Stimulated activated CD8-positive, alpha-beta memory T cell treated with anti-CD3 and anti-CD28 coated beads, Interleukin-12 subunit alpha, Interleukin-12 subunit beta, amount 100 ng/mL, for 24 hours (primary cell): ENCODE data around the gene SCAMP1.
"Not testable (repeated sequence)": the region's sequence is repeated elsewhere in the genome, so short reads cannot be mapped to it uniquely, and the experiment has no call there.

Experiments
- DNase-seq: peaks from one replicate; pipeline ENCODE4 v3.0.0-alpha.2; 2020; ENCODE audit errors: extremely low read depth

Gene SCAMP1

DNA sequence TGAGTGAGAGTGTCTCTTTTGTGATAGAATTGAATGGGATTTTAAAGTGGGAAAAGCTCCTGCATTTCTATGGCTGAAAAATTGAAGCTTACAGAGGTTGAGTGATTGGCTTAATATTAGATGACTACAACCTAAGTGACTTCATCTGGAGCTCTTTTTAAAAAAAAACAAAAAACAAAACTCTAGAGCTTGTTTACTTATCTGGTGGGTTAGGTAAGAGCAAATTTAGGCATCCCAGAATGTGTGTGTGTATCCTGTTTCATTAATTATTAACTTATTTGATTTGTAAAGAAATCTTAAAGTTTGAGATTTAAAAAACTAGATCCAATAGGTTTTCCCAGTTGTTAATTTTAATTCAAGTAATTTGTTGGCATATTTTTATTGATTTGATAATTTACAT is 60.1 kb downstream of the SCAMP1 start:
- no peak for DNase-seq

DNA sequence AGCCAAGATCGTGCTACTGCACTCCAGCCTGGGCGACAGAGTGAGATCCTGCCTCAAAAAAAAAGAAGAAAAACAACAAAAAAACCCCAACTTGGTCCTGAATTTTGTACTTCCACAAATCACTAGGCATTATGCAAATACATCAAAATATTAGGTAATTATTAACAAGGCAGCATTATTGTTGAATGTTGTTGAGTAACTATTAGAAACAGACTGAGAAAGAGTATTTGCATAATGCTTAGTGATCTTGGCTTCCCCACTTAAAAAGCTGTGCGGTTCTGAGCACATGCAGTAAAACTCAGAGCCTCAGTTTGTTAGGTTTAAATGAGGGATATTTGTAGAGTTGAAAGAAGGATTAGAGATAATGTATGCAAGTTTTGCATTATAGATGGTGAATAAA is 64.2 kb downstream of the SCAMP1 start:
- no peak for DNase-seq

DNA sequence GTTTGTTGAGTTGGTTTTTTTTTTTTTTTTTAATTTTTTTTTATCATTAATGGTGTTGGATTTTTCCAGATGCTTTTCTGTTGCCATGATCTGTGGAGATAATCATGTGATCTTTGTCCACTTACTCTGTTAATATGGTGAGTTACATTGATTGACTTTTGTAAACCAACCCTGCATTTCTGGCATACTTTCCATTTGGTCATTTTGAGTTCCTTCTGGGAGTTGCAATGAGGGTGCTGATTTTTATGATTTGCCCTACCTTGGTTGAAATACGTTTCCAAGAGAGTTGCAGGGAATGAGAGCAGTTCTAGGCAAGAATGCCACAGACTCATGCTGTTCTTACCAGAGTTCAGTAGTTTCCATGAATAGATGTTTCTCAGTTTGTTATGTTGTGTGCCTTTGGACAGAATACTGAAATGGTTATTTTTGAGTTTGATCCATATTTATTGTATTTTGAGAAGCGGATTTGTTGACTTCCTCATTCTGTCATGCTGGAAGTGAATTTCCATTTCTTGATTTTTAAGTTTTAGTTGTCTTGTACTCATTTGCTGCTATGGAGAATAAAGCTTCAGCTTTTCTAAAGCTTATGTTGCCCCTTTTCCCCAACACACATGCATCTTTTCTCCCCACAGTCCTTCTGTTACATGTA is 69.0 kb downstream of the SCAMP1 start:
- DNase-seq, result no peak

DNA sequence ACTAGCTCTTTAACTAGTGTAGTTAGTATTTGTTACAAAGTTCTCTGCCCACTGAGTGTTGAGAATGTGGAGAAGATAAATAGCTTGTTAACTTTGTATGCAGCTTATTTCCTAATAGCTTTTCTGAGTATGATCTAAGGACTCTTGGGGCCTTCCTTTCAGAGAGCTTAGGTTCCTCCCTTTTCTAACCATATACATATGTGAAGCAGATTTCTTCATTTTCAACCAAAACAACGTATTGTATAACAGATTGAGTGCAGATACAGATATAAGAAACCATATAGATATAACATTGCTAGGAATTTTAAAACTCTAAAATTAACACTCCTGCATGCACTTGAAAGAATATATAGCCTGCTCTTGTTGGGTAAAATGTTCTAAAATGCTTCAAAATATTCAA is 70.4 kb downstream of the SCAMP1 start:
- DNase-seq, result no peak

DNA sequence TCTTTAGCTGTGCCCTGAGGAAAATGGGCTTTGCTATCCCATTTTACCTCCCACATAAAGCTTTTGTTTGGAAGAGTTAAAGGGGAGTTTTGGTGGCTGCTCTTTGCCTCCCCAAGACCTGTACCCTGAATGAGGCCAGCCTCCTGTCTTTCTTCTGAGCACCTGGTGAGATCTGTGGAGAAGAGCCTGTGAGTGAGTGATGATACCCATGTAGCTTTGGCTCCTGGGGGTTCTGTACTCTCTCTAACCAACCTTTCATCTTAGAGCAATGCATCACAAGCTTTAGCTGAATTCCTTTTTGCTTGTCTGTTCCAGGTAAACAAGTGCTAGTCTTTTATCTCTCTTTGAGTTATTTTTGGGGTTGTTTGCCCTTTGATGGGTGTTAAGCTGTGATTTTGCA is 73.6 kb downstream of the SCAMP1 start:
- no peak for DNase-seq

DNA sequence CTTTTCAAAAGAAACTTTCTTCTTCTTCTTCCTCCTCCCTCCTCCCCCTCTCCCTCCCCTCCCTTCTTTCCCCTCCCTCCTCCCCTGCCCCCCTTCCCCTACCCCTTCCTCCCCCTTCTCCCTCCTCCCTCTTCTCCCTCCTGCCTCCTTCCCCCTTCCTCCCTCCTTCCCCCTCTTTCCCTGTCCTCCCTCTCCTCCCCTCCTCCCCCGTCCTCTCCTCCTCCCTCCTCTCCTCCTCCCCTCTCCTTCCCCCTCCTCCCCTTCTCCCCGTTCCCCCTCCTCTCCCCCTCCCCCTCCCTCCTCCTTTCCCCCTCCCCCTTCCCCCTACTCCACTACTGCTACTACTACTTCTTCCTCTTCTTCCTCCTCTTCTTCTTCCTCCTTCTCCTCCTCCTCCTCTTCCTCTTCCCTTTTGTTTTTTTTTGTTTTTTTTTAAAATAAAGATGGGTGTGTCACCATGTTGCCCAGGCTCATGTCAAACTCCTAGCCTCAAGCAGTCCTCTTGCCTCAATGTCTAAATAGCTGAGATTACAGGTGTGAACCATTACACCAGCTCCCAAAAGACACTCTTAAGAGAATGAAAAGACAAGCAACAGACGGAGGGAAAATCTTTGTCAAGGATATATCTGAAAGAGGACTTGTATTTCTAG is 87.5 kb downstream of the SCAMP1 start:
- DNase-seq, result no peak

DNA sequence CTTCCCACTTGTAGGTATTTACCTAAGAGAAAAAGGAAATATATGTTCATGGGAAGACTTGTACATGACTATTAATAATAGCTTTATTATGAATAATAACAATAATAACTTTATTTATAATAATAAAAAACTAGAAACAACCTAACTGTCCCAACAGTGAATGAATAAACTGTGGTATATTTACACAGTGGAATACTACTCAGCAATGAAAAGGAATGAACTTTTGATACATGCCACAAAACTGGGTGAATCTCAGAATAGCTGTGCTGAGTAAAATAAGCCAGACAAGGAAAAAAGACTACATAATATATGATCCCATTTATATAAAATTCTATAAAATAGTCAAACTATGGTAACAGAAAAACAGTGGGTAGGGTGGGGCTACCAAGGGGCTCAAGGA is 88.7 kb downstream of the SCAMP1 start:
- DNase-seq, result no peak

DNA sequence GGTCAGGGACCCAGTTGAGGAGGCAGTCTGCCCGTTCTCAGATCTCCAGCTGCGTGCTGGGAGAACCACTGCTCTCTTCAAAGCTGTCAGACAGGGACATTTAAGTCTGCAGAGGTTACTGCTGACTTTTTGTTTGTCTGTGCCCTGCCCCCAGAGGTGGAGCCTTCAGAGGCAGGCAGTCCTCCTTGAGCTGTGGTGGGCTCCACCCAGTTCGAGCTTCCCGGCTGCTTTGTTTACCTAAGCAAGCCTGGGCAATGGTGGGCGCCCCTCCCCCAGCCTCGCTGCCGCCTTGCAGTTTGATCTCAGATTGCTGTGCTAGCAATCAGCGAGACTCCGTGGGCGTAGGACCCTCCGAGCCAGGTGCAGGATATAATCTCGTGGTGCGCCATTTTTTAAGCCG is 97.1 kb downstream of the SCAMP1 start:
- not testable (repeated sequence) for DNase-seq

DNA sequence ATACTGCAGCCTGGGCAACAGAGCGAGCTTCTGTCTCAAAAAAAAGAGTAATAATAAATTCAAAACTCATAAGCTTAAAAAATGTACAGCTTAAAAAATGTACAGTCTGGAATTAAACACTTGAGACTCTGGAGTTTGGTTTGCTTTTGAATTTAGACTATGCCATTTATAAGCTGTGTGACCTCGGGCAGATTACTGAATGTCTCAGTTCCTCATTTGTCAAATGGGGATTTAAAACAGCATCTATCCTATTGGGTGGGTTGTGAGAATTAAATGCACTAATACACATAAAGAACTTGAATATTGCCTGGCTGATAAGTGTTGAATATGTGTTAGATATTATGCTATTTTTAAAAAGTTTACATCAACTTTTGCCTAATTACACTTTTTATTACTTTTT is 98.4 kb downstream of the SCAMP1 start:
- DNase-seq, result no peak

DNA sequence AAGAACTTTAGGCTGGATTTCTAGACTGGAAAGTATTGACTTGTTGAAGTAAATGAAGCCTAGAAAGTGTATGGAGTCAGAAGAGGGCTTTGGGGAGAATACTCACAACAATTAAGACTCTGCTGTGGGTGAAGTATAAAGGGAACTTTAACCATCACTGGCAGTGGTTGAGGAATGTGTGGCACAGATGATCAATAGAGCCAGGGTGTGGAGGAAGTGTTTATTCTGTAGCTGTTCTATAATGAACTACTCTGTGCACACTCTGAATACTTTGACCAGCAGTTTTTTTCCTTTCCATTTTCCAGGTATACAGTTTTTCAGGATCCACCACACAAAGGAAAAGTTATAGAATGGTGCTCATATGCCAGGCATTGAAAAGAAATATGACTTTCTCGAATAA is 106.7 kb downstream of the SCAMP1 start:
- DNase-seq, result no peak

DNA sequence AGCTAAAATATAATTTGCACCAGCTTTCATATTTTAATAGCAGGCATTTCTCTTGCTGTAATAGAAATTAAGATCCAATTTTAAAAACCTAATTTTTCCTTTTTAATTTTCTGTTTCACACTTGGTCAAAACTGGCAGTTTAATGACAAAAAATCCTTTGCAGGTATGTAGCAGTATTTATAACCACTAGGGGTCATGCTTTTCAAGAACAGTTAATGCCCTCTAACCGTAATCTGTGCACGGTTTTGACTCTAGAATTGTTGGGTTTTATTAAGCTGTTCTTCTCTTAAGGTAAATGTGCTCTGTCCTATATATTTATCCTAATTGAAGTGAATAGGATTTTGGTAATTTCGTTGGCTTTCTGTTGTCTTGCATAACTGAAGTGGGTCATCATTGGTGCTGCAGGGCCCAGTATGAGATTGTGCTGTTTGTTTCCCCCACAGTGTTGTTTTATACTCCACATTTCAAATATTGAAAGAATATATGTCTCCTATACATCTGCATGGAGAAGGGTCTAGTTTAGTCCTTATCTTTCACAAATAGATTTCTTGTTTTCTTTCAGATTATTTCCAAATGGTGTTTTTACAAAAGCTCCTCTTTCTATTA is 107.4 kb downstream of the SCAMP1 start:
- DNase-seq, result no peak

DNA sequence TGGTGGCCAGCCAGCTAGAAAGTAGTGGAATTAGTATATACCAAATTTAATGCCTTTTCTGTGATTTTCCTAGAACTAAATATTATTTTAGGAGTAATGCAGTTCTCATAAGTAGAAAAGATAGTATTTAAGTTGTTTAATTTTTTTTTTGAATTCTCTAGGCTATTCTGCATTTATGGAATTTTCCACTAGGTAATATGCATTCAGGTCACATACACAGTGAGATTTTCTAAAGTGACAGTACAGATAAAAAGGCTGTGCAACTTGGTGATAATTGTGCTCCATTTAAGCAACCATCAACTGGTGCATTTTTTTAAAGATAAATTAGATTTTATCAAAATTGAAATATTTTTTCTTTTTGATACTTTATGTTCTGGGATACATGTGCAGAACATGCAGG is 111.5 kb downstream of the SCAMP1 start:
- no peak for DNase-seq

DNA sequence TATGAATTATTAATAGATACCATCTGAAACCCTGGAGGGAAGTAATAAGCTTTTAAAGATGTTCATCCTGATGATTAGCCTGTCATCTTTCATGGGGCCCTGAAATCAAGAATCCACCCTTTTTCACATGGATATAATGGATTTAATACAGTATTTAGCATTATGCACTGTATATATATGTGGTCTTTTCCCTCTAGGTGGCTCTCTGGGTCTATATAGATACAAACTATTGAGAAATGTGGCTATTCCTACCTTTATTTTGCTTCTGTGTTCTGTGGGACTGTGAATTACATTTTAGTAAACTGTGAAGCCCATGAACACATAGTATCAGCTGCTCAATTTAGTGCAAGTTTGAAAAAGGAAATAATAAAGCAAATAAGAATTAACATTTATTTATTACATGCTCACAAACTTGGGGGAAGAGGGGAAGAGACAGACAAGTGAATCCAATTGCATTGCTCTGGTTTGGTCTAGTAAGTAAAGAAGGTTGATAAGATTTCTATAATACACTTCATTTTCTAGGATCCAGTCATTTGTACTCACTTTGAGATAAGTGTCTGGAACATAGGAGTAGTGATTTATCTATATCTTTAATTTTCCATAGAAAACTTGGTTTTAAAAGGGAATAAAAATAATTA is 112.2 kb downstream of the SCAMP1 start:
- no peak for DNase-seq

DNA sequence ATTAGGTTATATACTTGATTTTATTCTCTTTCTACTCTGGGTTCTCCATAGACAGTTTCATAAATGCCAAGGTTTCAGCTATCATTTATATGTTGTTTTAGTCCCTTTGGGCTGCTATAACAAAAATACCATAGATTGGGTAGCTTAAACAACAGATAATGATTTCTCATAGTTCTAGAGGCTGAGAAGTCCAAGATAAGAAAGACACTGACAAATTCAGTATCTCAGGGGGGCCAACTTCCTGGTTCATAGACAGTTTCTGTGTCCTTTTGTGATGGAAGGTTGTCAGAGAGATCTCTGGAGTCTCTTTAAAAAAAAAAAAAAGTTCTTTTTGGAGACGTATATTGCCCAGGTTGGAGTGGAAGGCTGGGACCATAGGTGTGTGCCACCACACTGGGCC is 113.3 kb downstream of the SCAMP1 start:
- no peak for DNase-seq

DNA sequence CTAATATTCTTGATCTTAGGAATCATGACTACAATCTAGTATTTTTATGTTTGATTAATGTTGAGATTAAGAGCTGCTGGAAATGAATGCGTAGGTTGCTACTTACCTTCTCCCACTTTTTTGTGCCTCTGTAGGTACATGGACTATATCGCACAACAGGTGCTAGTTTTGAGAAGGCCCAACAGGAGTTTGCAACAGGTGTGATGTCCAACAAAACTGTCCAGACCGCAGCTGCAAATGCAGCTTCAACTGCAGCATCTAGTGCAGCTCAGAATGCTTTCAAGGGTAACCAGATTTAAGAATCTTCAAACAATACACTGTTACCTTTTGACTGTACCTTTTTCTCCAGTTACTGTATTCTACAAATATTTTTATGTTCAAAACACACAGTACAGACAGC is 115.0 kb downstream of the SCAMP1 start:
- DNase-seq, result no peak

DNA sequence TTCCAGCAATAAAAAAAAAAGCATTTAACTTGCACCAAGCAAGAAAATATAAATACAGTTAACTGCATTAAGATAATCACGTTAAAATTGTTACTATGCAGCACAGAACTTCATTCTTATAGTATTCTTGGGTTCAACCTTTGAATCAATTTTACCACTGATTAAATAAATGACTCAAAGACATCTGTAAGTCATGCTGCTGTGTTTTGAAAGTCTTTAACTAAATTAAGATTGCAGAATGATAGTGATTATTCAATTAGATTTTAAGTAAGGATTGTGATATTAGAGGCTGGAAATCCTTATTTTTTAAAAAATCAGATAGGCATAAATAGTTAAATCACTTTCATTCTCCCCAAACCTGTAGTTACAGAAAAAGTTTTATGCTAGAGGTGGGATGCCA is 116.4 kb downstream of the SCAMP1 start:
- DNase-seq, result no peak

DNA sequence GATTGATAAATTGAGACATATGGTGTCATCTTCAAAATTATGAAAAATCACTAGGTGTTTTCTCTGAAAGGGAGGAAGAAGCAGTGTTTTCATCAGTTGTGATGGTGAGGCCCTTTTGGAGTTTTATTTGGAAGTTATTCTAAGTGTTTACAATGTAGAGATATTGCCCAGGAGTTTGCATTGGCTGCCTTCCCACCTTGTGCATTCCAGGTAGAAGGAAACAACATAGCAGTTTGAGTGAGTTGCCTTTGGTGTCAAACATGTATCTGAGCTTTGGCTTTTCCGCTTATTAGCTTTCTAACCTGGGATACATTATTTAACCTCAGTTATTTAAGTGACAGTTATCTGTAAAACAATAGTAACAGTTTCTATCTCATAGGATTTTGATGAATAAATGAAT is 122.5 kb downstream of the SCAMP1 start:
- no peak for DNase-seq

DNA sequence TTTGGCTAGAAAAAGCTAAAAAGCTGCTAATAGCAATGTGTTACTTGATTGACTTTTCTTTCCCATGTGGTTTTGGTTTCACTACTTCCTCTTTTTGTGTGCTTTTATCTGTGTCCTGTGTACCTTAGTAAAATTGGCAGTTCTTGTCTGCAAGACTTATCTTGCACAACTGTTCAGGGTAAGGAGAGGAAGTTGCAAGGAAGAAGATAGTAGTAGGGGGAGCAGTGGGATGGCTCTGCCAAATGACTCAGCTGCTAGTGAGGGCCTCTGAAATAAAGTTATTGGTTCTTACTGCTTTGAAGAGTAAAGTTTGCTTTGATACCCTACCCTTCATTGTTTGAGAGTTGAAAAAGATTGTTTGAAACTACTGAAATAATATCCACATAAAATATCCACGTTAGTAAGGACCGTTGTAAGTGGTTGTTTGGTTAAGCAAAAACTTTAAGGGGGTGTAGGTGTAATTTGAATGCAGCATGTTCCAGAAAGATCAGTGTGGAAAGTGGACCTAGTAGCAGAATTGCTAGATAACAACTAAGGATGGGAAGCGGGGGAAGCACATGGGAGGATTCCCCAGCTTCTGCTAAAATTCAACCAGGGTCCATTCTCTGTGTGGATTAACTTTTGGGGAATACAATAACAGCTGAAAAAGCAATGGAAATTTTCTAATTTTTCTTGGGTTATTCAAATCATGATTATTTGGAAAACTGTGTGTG is 123.5 kb downstream of the SCAMP1 start:
- DNase-seq, result no peak

DNA sequence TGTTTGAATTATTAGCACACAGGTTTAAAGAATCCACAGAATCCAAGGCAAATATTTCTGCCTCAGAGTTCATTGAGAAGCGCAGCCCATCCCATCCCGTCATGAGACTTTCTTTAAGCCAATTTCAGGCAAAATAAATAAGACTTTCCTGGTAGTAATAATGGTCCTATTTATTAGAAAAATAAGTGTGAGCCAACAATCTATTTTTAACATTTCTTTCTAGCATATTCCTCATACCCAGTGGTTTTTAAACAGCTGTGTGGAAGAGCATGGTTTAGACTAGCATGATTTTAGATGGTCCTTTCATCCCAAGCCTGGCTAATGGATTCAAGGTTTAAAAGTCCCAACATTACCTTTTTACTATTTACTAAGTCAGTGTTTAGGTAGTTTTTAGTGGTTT is 125.8 kb downstream of the SCAMP1 start:
- no peak for DNase-seq

DNA sequence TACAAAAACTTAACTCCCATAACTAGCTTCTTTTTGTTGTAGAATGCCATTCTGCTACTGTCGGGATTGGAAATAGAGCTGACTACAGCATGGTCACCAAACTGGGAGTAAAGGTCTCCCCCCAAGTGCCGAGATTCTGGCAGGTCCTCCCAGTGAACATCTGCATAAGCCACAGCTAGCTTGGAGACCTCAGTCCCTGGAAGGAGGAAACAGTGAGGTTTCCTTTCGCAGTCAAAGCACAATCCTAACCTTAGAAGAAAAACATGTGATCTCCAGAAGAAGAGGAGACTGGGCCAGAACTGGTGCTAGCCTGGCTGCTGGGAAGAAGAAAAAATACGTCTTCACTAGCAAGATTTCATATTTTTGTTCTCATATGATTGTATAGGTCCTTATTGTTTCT is 127.4 kb downstream of the SCAMP1 start:
- no peak for DNase-seq

DNA sequence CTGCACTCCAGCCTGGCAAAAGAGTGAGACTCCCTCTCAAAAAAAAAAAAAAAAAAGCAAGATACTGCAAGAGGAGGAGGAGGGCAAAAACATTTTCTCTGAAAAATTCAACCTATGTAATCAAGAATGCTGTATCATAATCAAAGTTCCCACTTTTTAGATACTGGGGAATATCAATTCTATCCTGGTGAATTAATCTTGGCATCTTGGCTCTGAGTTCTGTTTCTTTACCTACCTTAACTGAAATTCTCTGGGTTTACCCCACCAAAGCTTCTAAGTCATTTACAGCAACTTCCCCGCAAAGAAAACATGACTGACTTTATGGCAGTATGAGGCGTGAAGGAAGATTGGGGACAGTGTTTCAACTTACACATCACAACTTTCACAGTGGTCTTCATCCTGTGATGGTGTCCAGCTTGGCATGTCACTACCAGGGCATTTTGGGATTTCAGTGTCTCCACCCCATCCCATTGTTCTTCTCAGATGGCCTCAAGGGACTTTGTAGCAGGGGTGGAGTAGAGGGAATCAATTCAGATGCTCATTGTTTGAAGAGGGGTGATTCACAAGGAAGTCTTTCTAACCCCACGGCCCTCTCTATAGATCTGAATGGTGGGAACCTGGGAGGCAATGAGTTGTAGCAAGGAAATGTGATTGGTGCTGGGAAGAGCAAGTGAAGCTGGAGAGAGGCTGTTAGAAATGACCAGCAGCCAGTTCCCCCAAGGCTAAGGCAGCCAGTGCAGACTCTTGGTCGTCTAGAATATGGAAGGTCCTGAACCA is 130.5 kb downstream of the SCAMP1 start:
- DNase-seq, result no peak

DNA sequence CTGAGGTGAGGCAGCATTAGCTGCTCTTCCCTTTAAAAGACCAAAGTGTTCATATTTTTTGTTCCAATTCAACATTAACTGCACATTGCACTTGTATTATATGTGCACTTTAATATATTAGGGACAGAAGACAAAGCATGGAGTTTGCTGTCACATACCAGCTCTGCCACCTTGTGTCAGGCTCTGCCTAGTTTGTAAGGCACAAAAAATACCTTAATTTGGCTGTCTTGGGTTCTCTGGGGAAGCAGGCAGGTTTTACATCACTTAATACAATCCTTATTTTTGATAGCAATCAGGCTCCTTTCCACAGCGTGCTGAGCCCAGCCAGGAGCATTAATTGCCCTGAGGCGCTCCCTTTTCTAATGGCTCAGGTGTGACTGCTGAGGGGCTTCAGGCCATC is 131.8 kb downstream of the SCAMP1 start:
- no peak for DNase-seq
